ENCODE measurements around the gene DNM1L.

Gene DNM1L

GRCh38 chr12:32651151-32651955 lies 27.7 kb upstream of the DNM1L start:
- H3K36me3 ChIP-seq, result no peaks in the 10 kb centered on the region
- H3K9me3 ChIP-seq (ENCODE audit: severe bottlenecking), result no peaks in the 10 kb centered on the region
- H3K4me3 ChIP-seq (ENCODE audit: low read depth, low read length), result no peak overlapping the region
- no peaks in the 10 kb centered on the region for H3K27me3 ChIP-seq (ENCODE audit: insufficient read depth, low read depth, severe bottlenecking)
- no peak for TF ChIP-seq CTCF (IDR thresholded peaks at IDR 0.05; ENCODE audit: low read depth, low read length)
- no peak overlapping the region for H3K27ac ChIP-seq
- DNase-seq, result no peak

- no peak for TF ChIP-seq CTCF (IDR thresholded peaks at IDR 0.05; ENCODE audit: low read depth, low read length)
- no peak overlapping the region for H3K27ac ChIP-seq
- no peaks in the 10 kb centered on the region for H3K36me3 ChIP-seq
- H3K4me3 ChIP-seq (ENCODE audit: low read depth, low read length), result no peak overlapping the region
- H3K27me3 ChIP-seq (ENCODE audit: insufficient read depth, low read depth, severe bottlenecking), result no peaks in the 10 kb centered on the region
- no peak for DNase-seq
- H3K9me3 ChIP-seq (ENCODE audit: severe bottlenecking), result no peaks in the 10 kb centered on the region
These were observed 27.2 kb upstream of the DNM1L start for GRCh38 chr12:32651956-32652210.

- TF ChIP-seq CTCF (IDR thresholded peaks at IDR 0.05; ENCODE audit: low read depth, low read length), result no peak
- Histone ChIP-seq H3K27me3 (ENCODE audit: insufficient read depth, low read depth, severe bottlenecking) (no peaks in the 10 kb centered on the region), H3K36me3 (no peaks in the 10 kb centered on the region), H3K9me3 (ENCODE audit: severe bottlenecking) (no peaks in the 10 kb centered on the region), H3K4me3 (ENCODE audit: low read depth, low read length) (no peak overlapping the region), H3K27ac (no peak overlapping the region)
- DNase-seq, result no peak
These were observed 19.1 kb upstream of the DNM1L start for GRCh38 chr12:32659908-32660440.

- Histone ChIP-seq H3K27ac (no peak overlapping the region), H3K4me3 (ENCODE audit: low read depth, low read length) (no peak overlapping the region), H3K27me3 (ENCODE audit: insufficient read depth, low read depth, severe bottlenecking) (no peaks in the 10 kb centered on the region), H3K9me3 (ENCODE audit: severe bottlenecking) (no peaks in the 10 kb centered on the region), H3K36me3 (no peaks in the 10 kb centered on the region)
- no peak for DNase-seq
- no peak for TF ChIP-seq CTCF (IDR thresholded peaks at IDR 0.05; ENCODE audit: low read depth, low read length)
These were observed 17.4 kb upstream of the DNM1L start for GRCh38 chr12:32661706-32662105.

DNA sequence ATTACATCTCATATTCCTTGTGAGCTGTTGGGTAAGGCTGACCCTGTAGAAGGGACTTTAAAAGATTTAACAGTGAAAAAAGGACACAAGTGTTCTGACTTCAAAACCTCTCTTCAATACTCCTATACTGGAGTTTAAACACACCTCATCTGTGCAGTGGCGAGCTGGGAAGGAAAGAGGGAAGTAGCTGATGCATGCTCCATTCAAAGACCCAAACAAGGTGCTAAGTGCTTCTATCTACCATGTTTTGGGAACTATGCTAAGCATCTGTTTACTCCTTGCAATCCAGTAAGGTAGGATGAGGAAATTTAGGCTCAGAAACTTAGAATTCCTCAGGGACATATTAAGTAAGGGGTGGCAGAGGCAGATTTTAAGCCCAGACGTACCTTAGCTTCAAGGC lies 16.4 kb upstream of the DNM1L start:
- no peaks in the 10 kb centered on the region for H3K36me3 ChIP-seq
- no peaks in the 10 kb centered on the region for H3K27me3 ChIP-seq (ENCODE audit: insufficient read depth, low read depth, severe bottlenecking)
- no peak overlapping the region for H3K27ac ChIP-seq
- TF ChIP-seq CTCF (IDR thresholded peaks at IDR 0.05; ENCODE audit: low read depth, low read length), result no peak
- DNase-seq, result no peak
- H3K9me3 ChIP-seq (ENCODE audit: severe bottlenecking), result no peaks in the 10 kb centered on the region
- no peak overlapping the region for H3K4me3 ChIP-seq (ENCODE audit: low read depth, low read length)

GRCh38 chr12:32666018-32666417 lies 13.1 kb upstream of the DNM1L start:
- Histone ChIP-seq H3K4me3 (ENCODE audit: low read depth, low read length) (no peak overlapping the region), H3K36me3 (no peaks in the 10 kb centered on the region), H3K27ac (no peak overlapping the region), H3K9me3 (ENCODE audit: severe bottlenecking) (peaks cover 2% of the 10 kb centered on the region), H3K27me3 (ENCODE audit: insufficient read depth, low read depth, severe bottlenecking) (no peaks in the 10 kb centered on the region)
- no peak for TF ChIP-seq CTCF (IDR thresholded peaks at IDR 0.05; ENCODE audit: low read depth, low read length)
- no peak for DNase-seq
